Psoas muscle (tissue), 8 donors: ENCODE measurements around the gene EMC8. TPM values are rescaled to one million over a fixed set of nuclear protein-coding genes. Genes with fewer than 3 reads are reported as not detected.

Experiments
- ATAC-seq, 4 donors: fragments of 200-7000 bp; cut with Tn5 transposase; one replicate each; pipeline ENCODE4 v1.9.1; 2020; ENCODE audit warnings: moderate library complexity in 3 of 4, mild to moderate bottlenecking in 2 of 4
- DNase-seq, 2 donors: peaks; one replicate each; pipeline ENCODE4 v3.0.0-alpha.2; 2020
- H3K27ac ChIP-seq: fragments of 200-600 bp; one replicate; pipeline ENCODE4 v1.8.0; 2022
- H3K27me3 ChIP-seq, 3 donors: fragments of 200-600 bp in 1 of 3; one replicate each; pipeline versions ENCODE4 v1.6.1 to v1.8.0; 2013 to 2022; ENCODE audit warnings: low read length in 2 of 3, mild to moderate bottlenecking in 2 of 3, moderate library complexity in 1 of 3; ENCODE audit not compliant: insufficient read depth in 3 of 3
- H3K36me3 ChIP-seq, 2 donors: fragments of 200-600 bp in 1 of 2; one replicate each; pipeline versions ENCODE4 v1.6.1 to v1.8.0; 2013 to 2022; ENCODE audit warnings: low read depth in 1 of 2, mild to moderate bottlenecking in 1 of 2, moderate library complexity in 1 of 2; ENCODE audit not compliant: insufficient read depth in 1 of 2
- H3K4me1 ChIP-seq: fragments of 200-600 bp; one replicate; pipeline ENCODE4 v1.8.0; 2022
- H3K4me3 ChIP-seq: fragments of 200-600 bp; one replicate; pipeline ENCODE4 v1.8.0; 2022; ENCODE audit warnings: mild to moderate bottlenecking
- H3K9me3 ChIP-seq: fragments of 200-600 bp; one replicate; pipeline ENCODE4 v1.8.0; 2022
- WGBS, 3 donors: extraction: QIAGEN DNeasy Blood & Tissue Kit; methylation state at CpG; one replicate each; pipeline versions ENCODE4 v1.1.6 to v1.1.7; 2013; 5-methylcytosine and 5-hydroxymethylcytosine counted together
- intact Hi-C, 2 donors: fragments of 100-400 bp; cut with DNase I; formaldehyde crosslinking; loops; one replicate each; pipeline versions ENCODE4 v1.11.0 to v1.14.2; 2022
- long read RNA-seq, 2 donors: library from polyadenylated mRNA; unstranded; transcript quantifications; one replicate each; pipeline ENCODE4 v2.0.0, GENCODE V29; 2021
- polyA plus RNA-seq, 3 donors: library from polyadenylated mRNA; stranded (reverse); fragments of 200-250 nt; gene quantifications; one replicate each; pipeline ENCODE4 v1.2.3, GENCODE V29; 2013
- total RNA-seq, 4 donors: library from RNA; stranded (reverse); fragmentation: NEBNext Ultra II Directional in 2 of 4; extraction: Animal tissue kit (Norgen Biotek cat#: 25700) in 2 of 4; gene quantifications; one replicate each; pipeline versions ENCODE4 v1.2.1 to v1.2.4, GENCODE V29; 2021 to 2023
- TF ChIP-seq, protein P1 (sequence below): fragments of 200-600 bp; IDR thresholded peaks from one replicate; pipeline ENCODE4 v1.8.0; 2022; ENCODE audit warnings: antibody characterized with exemption
- donor health status: healthy with polysubstance abuse.
- donor health status: DM: no; HTN: no; CAD: no; lungs with moderate emphysema.
- donor health status: Bipolar disorder and iron deficiency.
- donor health status: healthy.
- donor health status: DM: yes; HTN: yes; CAD: no.
- donor health status: DM: no; HTN: no; CAD: no.
- donor health status: DM: no; HTN: no; CAD: no.
- donor health status: DM: yes; HTN: yes; CAD: no.

The EMC8 gene
- total RNA-seq: 10 to 100 TPM; 17.2 to 32.9 (median 21.2) TPM
- 10 to 100 TPM; 16.4 to 41.6 (median 35.9) TPM for polyA plus RNA-seq
- long read RNA-seq, donor 1, transcript EMC8-201 (5 exons, 1,962 nt): major isoform, 32 of 37 reads
- long read RNA-seq, donor 1, partial matches to known transcripts: 1 of 37 reads
- long read RNA-seq, donor 1, other reads (novel, unspliced or antisense): 3 of 37 reads
- long read RNA-seq, donor 2, transcript EMC8-201 (5 exons, 1,962 nt): major isoform, 77 of 102 reads
- long read RNA-seq, donor 2, transcript EMC8-202 (4 exons, 1,935 nt): minor isoform, 8 of 102 reads
- long read RNA-seq, donor 2, partial matches to known transcripts: 0 of 102 reads
- long read RNA-seq, donor 2, other reads (novel, unspliced or antisense): 16 of 102 reads

DNA sequence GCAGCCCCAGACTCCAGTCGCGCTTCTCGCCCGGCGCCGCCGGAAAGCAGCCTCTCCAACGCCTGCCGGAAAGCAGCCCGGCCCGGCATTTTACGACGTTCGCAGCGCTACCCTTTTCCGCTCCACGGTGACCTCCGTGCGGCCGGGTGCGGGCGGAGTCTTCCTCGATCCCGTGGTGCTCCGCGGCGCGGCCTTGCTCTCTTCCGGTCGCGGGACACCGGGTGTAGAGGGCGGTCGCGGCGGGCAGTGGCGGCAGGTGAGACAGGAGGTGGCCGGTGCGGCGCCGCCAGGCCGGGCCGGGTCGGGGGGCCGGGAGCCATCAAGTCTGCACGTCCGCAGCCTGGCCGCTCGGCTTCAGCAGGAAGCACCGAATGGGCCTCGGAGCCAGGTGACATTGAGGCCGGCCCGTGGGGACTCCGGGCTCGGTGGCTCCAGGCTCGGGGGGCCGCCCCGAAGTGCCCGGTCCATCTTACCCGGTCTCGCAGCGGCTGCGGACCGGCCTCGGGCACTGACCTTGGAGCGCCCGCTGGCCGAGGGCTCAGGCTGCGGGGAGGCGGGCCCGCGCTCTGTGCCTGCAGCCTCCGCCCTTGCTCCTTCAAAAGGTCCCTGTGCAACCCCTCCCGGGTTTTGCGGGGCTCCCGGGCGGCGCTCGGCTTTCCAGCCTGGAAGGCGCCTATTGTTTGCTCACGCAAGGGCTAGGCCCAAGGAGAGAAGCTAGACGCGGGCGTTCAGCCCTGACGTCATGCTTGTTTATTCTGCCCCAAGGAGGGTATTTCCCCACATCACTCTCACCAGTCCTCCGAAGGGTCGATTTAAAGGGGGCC is at the start of gene EMC8, which contains the start of gene COX4I1:
Gene EMC8 (minus strand): TSS at position 48 of the 824 bp plus-strand sequence. CDS start 249 bp downstream, outside the sequence.
Gene COX4I1 (plus strand): TSS at position 199 of the 824 bp plus-strand sequence. CDS start 1,511 bp downstream, outside the sequence.
- TF ChIP-seq, protein P1, sequence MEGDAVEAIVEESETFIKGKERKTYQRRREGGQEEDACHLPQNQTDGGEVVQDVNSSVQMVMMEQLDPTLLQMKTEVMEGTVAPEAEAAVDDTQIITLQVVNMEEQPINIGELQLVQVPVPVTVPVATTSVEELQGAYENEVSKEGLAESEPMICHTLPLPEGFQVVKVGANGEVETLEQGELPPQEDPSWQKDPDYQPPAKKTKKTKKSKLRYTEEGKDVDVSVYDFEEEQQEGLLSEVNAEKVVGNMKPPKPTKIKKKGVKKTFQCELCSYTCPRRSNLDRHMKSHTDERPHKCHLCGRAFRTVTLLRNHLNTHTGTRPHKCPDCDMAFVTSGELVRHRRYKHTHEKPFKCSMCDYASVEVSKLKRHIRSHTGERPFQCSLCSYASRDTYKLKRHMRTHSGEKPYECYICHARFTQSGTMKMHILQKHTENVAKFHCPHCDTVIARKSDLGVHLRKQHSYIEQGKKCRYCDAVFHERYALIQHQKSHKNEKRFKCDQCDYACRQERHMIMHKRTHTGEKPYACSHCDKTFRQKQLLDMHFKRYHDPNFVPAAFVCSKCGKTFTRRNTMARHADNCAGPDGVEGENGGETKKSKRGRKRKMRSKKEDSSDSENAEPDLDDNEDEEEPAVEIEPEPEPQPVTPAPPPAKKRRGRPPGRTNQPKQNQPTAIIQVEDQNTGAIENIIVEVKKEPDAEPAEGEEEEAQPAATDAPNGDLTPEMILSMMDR: no peak
- H3K4me3 ChIP-seq: peak within 1 kb of the TSS; percentile 100
- DNase-seq: peak; percentile 97 to 98
- no peaks in the 10 kb centered on the region for H3K27me3 ChIP-seq
- WGBS, 3 donors: 0 to 1% (median 0%) methylated on average over 66 to 87 of the region's 87 CpGs
- peaks cover 8 to 64% of the 10 kb centered on the region in 2 donors for H3K36me3 ChIP-seq
- no peaks in the 10 kb centered on the region for H3K9me3 ChIP-seq
- H3K27ac ChIP-seq: peak within 1 kb of the TSS; percentile 97
- peaks cover 34% of the 10 kb centered on the region for H3K4me1 ChIP-seq
- intact Hi-C loops: loop anchor here in 1 of 2 donors (10.0 kb wide), 1 partner anchor 1515 kb away; the partner anchor contains the start of gene C16orf95
- ATAC-seq: peak; percentile 97 to 99 (median 98)

DNA sequence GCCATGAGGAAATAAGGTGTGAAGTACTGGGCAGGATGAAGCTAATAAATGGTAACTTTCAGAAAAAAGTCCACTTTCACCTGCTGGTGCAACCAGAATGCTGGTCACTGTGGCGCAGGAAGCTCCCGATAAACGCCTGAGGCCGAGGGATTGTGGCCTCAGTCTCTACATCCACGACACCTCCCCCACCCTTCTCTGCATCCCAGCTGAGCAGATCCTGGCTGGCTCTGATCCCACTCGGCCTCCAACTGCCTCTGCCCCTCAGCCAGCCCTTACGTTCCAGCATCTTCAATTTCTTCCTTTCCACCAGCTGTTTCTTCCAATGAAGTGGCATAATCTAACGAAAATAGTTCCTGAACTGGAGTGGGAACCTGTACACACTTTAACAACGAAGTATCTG is 49.6 kb upstream of the EMC8 start:
- Histone ChIP-seq H3K27ac (no peak overlapping the region), H3K36me3 (no peaks in the 10 kb centered on the region), H3K27me3 (peaks cover 0 to 32% (median 2%) of the 10 kb centered on the region in 3 donors), H3K4me3 (no peak overlapping the region), H3K4me1 (no peaks in the 10 kb centered on the region), H3K9me3 (no peaks in the 10 kb centered on the region)
- TF ChIP-seq, protein P1: no peak
- ATAC-seq: no peak
- no peak for DNase-seq
- WGBS, 3 donors: 17 to 22% (median 17%) methylated on average over 9 of the region's 9 CpGs
- intact Hi-C loops: no loop called here

DNA sequence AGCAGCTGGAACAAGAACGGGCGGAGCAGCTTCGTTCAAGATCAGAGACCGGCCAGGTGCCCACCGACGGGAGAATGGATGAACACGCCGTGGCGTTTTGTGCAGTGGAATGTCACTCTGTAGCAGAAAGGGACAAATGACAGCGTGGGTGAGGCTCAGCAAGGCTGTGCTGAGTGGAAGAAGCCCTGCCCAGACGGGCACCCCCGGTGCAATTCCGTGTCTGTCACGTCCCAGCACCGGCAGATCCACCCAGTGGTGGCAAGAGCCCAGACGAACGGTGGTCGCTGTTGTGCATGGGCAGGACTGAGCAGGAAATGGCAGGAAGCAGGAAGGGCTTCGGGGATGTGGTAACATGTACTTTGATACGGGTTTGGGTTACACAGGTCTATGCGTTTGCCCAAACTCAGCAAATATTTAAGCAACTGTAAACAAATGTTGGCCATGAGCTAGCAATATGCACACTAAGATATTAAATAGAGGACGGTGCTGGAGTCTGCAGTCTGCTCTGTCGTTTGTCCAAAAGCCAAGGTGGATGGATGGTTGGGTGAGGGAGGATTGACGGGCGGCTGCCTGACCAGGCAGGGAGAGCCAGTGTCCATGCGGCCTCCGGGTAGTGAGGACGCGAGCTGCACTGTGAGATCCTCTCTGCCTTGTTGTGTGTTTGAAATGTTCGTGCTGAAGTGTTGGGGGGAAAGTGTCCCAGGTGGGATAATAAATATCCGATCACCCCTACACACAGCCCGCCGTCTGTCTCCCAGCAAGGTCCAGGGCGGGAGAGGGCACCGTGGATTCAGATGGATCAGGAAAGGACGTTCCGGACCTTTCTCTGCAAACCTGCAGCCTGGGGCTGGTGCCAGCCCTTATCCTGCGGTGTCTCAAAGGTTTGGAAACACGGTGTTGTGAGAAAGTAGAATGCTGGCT is 48.6 kb upstream of the EMC8 start:
- no peak for DNase-seq
- intact Hi-C loops: no loop called here
- Histone ChIP-seq H3K4me1 (no peaks in the 10 kb centered on the region), H3K27ac (no peak overlapping the region), H3K27me3 (peaks cover 0 to 41% (median 2%) of the 10 kb centered on the region in 3 donors), H3K9me3 (no peaks in the 10 kb centered on the region), H3K4me3 (no peak overlapping the region), H3K36me3 (no peaks in the 10 kb centered on the region)
- WGBS, 3 donors: 67% methylated on average over 39 of the region's 39 CpGs
- TF ChIP-seq, protein P1: no peak
- ATAC-seq: no peak

DNA sequence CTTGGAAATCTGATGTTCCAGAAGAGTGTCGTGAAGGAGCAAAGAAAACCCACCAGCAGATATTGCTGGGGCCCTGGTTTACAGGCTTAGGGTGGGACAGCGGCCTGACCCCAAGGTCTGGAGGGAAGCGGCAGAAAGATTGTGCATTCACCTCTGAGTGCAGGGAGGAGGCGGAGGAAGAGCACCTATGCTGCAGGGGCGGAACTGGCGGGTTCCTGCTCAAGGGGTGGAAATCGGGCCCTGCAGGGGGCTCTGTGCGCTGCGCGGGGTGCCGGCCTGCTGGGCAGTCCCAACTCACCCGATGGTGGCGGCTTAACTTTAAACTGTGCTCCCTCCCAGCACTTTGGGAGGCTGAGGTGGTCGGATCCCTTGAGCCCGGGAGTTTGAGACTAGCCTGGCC is 47.7 kb upstream of the EMC8 start:
- H3K9me3 ChIP-seq: no peaks in the 10 kb centered on the region
- WGBS, 3 donors: 75 to 80% (median 78%) methylated on average over 15 of the region's 15 CpGs
- intact Hi-C loops: no loop called here
- no peaks in the 10 kb centered on the region for H3K36me3 ChIP-seq
- H3K27me3 ChIP-seq: peaks cover 0 to 41% (median 2%) of the 10 kb centered on the region in 3 donors
- TF ChIP-seq, protein P1: no peak
- no peak overlapping the region for H3K4me3 ChIP-seq
- no peak for ATAC-seq
- no peak overlapping the region for H3K27ac ChIP-seq
- no peaks in the 10 kb centered on the region for H3K4me1 ChIP-seq
- no peak for DNase-seq
